HL-60 (cell line): Measurements from ENCODE around the gene PURA.

Experiments
- DNase-seq, 2 experiments: peaks; one replicate each; pipeline ENCODE4 v3.0.0-alpha.2; 2010 to 2020; ENCODE audit warnings: low read depth in 1 of 2, low spot score in 1 of 2
- H3K27ac ChIP-seq: fragments of 250-450 bp; sonication (Bioruptor Pico); replicated peaks from 2 replicates; pipeline ENCODE4 v1.5.1; 2020; ENCODE audit warnings: mild to moderate bottlenecking, moderate library complexity
- H3K27me3 ChIP-seq: fragments of 250-450 bp; sonication (Bioruptor Pico); 2 replicates; pipeline ENCODE4 v1.5.1; 2021; ENCODE audit warnings: mild to moderate bottlenecking, moderate library complexity; ENCODE audit not compliant: insufficient read depth, poor library complexity, severe bottlenecking
- H3K4me3 ChIP-seq: replicated peaks from 2 replicates; pipeline ENCODE4 v1.5.1; 2011; ENCODE audit warnings: mild to moderate bottlenecking, control low read depth, low read length; ENCODE audit not compliant: insufficient read depth
- CTCF ChIP-seq: IDR thresholded peaks from one replicate; pipeline ENCODE4 v1.5.1; 2011; ENCODE audit warnings: low read length, control low read depth, inconsistent platforms; ENCODE audit not compliant: insufficient read depth
- GABPA ChIP-seq: IDR thresholded peaks from 2 replicates; pipeline ENCODE4 v1.6.1; 2012; ENCODE audit warnings: low read depth
- POLR2AphosphoS5 ChIP-seq: IDR thresholded peaks from 2 replicates; pipeline ENCODE4 v1.6.1; 2012; ENCODE audit warnings: low read depth
- SPI1 ChIP-seq: IDR thresholded peaks from 2 replicates; pipeline ENCODE4 v1.6.1; 2012; ENCODE audit warnings: low read depth, mild to moderate bottlenecking, borderline replicate concordance
- TF ChIP-seq, protein P1 (sequence below): IDR thresholded peaks from 2 replicates; pipeline ENCODE4 v1.6.1; 2012; ENCODE audit warnings: low read depth; ENCODE audit not compliant: insufficient replicate concordance

The PURA gene

GRCh38 chr5:140142246-140142645, 28.3 kb downstream of the PURA start:
- Histone ChIP-seq H3K27me3 (no peaks in the 10 kb centered on the region), H3K4me3 (no peak overlapping the region)
- TF ChIP-seq, protein P1, sequence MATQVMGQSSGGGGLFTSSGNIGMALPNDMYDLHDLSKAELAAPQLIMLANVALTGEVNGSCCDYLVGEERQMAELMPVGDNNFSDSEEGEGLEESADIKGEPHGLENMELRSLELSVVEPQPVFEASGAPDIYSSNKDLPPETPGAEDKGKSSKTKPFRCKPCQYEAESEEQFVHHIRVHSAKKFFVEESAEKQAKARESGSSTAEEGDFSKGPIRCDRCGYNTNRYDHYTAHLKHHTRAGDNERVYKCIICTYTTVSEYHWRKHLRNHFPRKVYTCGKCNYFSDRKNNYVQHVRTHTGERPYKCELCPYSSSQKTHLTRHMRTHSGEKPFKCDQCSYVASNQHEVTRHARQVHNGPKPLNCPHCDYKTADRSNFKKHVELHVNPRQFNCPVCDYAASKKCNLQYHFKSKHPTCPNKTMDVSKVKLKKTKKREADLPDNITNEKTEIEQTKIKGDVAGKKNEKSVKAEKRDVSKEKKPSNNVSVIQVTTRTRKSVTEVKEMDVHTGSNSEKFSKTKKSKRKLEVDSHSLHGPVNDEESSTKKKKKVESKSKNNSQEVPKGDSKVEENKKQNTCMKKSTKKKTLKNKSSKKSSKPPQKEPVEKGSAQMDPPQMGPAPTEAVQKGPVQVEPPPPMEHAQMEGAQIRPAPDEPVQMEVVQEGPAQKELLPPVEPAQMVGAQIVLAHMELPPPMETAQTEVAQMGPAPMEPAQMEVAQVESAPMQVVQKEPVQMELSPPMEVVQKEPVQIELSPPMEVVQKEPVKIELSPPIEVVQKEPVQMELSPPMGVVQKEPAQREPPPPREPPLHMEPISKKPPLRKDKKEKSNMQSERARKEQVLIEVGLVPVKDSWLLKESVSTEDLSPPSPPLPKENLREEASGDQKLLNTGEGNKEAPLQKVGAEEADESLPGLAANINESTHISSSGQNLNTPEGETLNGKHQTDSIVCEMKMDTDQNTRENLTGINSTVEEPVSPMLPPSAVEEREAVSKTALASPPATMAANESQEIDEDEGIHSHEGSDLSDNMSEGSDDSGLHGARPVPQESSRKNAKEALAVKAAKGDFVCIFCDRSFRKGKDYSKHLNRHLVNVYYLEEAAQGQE: no peak
- no peak for TF ChIP-seq SPI1

DNA sequence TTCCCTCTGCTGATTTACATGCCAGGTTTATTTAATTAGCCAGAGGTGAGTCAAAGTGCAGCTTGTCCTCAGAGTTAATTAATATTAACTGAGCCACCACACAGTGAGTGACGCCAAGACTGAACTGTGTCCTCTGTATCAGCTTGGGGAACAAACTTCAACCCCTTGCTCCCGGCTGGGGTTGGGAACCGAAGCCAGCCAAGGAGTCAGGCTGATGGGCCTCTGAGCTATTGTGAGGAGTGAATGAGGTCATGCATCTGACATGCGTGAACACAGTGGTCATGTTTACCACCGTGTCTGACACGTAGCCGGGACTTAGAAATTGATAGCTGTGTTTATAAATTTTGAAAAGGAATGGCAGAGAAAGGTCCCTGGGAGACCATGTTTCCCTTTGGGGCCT, 28.9 kb downstream of the PURA start:
- H3K27ac ChIP-seq: no peak overlapping the region
- no peak overlapping the region for H3K4me3 ChIP-seq
- DNase-seq: no peak
- H3K27me3 ChIP-seq: no peaks in the 10 kb centered on the region
- TF ChIP-seq POLR2AphosphoS5 (no peak), CTCF (no peak), SPI1 (no peak), GABPA (no peak)
- TF ChIP-seq, protein P1: no peak

More at GRCh38 chr5:140142246-140142645, 28.3 kb downstream of the PURA start:
- no peak overlapping the region for H3K27ac ChIP-seq
- DNase-seq: no peak

DNA sequence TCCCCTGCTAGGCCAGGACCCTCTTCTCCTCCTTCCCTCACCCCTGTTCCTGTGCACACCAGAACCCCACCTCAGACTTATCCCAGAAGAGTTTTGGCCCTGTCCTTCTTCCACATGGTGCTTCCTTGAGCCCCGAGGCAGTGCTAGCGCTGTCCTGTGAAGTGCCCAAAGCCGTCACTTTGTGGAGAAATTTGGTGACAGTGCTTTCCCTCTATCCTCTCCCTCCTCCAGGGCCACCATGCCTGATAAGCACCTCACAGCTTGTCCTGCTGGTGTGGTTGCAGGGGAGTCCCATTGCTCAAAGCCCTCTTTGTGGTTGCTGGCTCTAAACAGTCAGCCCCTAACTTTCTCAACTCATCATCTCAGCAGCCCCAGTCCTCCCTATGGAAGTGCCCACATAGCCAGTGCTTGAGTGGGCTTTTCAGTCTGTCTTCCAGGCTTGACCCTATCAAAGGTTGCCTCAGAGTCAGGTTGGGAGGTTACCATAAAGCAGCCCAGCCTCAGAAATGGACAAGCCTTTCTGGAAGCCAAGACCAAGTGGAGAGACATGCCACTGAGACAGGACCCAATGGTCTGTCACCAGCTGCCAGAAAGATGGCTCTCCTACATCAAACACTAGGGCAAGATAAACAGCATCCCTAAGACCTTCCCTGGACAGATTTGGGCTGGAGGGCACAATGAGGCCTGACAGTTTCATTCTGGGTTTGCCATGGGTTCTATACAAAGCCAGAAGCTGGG, 29.8 kb downstream of the PURA start:
- no peak for DNase-seq
- Histone ChIP-seq H3K27me3 (no peaks in the 10 kb centered on the region), H3K4me3 (no peak overlapping the region), H3K27ac (no peak overlapping the region)
- TF ChIP-seq POLR2AphosphoS5 (no peak), GABPA (no peak), SPI1 (no peak), CTCF (no peak)
- TF ChIP-seq, protein P1: no peak
